Calu3 (cell line): ENCODE results near the gene RABGAP1L. TPM values are rescaled to one million over a fixed set of nuclear protein-coding genes. Genes with fewer than 3 reads are reported as not detected.
A peak's percentile ranks its signal among the peaks of the same experiment; 100 is the strongest.
"Not testable (repeated sequence)": the region's sequence is repeated elsewhere in the genome, so short reads cannot be mapped to it uniquely, and the experiment has no call there.

Experiments
- BruUV-seq: library from RNA; stranded (reverse); fragments of 400-500 nt; replicated peaks from 2 replicates; lab custom pipeline; 2021; lab: Mats Ljungman, UMichigan
- CTCF ChIA-PET: fragments of 300-600 bp; sonication (Branson Sonifier 250); formaldehyde crosslinking; loops from one replicate; lab custom pipeline; 2022; ENCODE audit warnings: antibody characterized with exemption; lab: Charles Lee
- DNase-seq: peaks from one replicate; pipeline ENCODE4 v3.0.0; 2022
- H3K27ac Mint-ChIP-seq: one replicate; pipeline ENCODE4 v1.8.0; 2022; ENCODE audit warnings: mixed read lengths; ENCODE audit not compliant: unreplicated experiment
- H3K27me3 Mint-ChIP-seq: one replicate; pipeline ENCODE4 v1.8.0; 2022; ENCODE audit warnings: mixed read lengths; ENCODE audit not compliant: unreplicated experiment
- H3K36me3 Mint-ChIP-seq: one replicate; pipeline ENCODE4 v1.8.0; 2022; ENCODE audit warnings: mild to moderate bottlenecking, moderate library complexity, mixed read lengths; ENCODE audit not compliant: insufficient read depth, unreplicated experiment
- H3K4me1 Mint-ChIP-seq: one replicate; pipeline ENCODE4 v1.8.0; 2022; ENCODE audit warnings: mild to moderate bottlenecking, low read depth, mixed read lengths; ENCODE audit not compliant: unreplicated experiment
- H3K4me3 Mint-ChIP-seq: one replicate; pipeline ENCODE4 v1.8.0; 2022; ENCODE audit warnings: mild to moderate bottlenecking, low read depth, moderate library complexity, mixed read lengths; ENCODE audit not compliant: unreplicated experiment
- H3K9me3 Mint-ChIP-seq: one replicate; pipeline ENCODE4 v1.8.0; 2022; ENCODE audit warnings: low read depth, mixed read lengths; ENCODE audit not compliant: unreplicated experiment
- intact Hi-C: fragments of 100-400 bp; cut with micrococcal nuclease; formaldehyde crosslinking; loops from one replicate; pipeline ENCODE4 v1.10.0; 2022; ENCODE audit not compliant: unreplicated experiment
- total RNA-seq: library from RNA; stranded (reverse); gene quantifications from 2 replicates; pipeline ENCODE4 v1.2.3, GENCODE V29; 2022
- TF ChIP-seq, protein P1 (sequence below): fragments of 200-600 bp; IDR thresholded peaks from one replicate; pipeline ENCODE4 v1.8.0; 2022; ENCODE audit warnings: antibody characterized with exemption; ENCODE audit not compliant: unreplicated experiment

The RABGAP1L gene
- total RNA-seq, 1 experiment from 2014 or later, result 135 TPM

- Mint-ChIP-seq H3K4me3 (no peak overlapping the region), H3K9me3 (peaks cover 7% of the 10 kb centered on the region), H3K36me3 (no peaks in the 10 kb centered on the region), H3K27ac (no peak overlapping the region), H3K27me3 (no peaks in the 10 kb centered on the region), H3K4me1 (no peaks in the 10 kb centered on the region)
- DNase-seq, result no peak
- intact Hi-C loops, result no loop called here
- no TSS peak for BruUV-seq
- CTCF ChIA-PET, result interaction anchor here (0.6 kb wide), 1 partner anchor 56 kb away, joined by 4 read pairs; no protein-coding TSS in a partner anchor
- TF ChIP-seq, protein P1, sequence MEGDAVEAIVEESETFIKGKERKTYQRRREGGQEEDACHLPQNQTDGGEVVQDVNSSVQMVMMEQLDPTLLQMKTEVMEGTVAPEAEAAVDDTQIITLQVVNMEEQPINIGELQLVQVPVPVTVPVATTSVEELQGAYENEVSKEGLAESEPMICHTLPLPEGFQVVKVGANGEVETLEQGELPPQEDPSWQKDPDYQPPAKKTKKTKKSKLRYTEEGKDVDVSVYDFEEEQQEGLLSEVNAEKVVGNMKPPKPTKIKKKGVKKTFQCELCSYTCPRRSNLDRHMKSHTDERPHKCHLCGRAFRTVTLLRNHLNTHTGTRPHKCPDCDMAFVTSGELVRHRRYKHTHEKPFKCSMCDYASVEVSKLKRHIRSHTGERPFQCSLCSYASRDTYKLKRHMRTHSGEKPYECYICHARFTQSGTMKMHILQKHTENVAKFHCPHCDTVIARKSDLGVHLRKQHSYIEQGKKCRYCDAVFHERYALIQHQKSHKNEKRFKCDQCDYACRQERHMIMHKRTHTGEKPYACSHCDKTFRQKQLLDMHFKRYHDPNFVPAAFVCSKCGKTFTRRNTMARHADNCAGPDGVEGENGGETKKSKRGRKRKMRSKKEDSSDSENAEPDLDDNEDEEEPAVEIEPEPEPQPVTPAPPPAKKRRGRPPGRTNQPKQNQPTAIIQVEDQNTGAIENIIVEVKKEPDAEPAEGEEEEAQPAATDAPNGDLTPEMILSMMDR, result no peak
These were observed 16.5 kb upstream of the RABGAP1L start for GRCh38 chr1:174142836-174143235.

DNA sequence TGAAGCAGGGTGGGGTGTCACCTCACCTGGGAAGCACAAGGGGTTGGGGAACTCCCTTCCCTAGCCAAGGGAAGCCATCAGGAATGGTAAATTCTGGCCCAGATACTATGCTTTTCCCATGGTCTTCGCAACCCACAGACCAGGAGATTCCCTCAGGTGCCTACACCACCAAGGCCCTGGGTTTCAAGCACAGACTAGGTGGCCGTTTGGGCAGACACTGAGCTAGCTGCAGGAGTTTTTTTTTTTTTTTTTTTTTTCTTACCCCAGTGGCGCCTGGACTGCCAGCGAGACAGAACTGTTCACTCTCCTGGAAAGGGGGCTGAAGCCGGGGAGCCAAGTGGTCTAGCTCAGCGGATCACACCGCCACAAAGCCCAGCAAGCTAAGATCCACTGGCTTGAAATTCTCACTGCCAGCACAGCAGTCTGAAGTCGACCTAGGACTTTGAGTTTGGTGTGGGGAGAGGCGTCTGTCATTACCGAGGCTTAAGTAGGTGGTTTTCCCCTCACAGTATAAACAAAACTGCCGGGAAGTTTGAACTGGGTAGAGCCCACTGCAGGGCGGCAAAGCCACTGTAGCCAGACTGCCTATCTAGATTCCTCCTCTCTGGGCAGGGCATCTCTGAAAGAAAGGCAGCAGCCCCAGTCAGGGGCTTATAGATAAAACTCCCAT, 15.5 kb upstream of the RABGAP1L start:
- DNase-seq, result peak; percentile 21
- H3K4me3 Mint-ChIP-seq, H3K27ac Mint-ChIP-seq, H3K9me3 Mint-ChIP-seq, H3K4me1 Mint-ChIP-seq, BruUV-seq, H3K36me3 Mint-ChIP-seq, intact Hi-C loops, H3K27me3 Mint-ChIP-seq: not testable (repeated sequence)
- CTCF ChIA-PET, result interaction anchor here (0.6 kb wide), 2 partner anchors 57 to 116 kb away, joined by 3 to 4 read pairs; no protein-coding TSS in a partner anchor

- H3K4me1 Mint-ChIP-seq, H3K4me3 Mint-ChIP-seq, intact Hi-C loops, H3K9me3 Mint-ChIP-seq, BruUV-seq, DNase-seq, H3K36me3 Mint-ChIP-seq, H3K27ac Mint-ChIP-seq, H3K27me3 Mint-ChIP-seq: not testable (repeated sequence)
- CTCF ChIA-PET, result interaction anchor here (0.6 kb wide), 1 partner anchor 117 kb away, joined by 3 read pairs; no protein-coding TSS in a partner anchor
These were observed 14.9 kb upstream of the RABGAP1L start for GRCh38 chr1:174144397-174144783.

DNA sequence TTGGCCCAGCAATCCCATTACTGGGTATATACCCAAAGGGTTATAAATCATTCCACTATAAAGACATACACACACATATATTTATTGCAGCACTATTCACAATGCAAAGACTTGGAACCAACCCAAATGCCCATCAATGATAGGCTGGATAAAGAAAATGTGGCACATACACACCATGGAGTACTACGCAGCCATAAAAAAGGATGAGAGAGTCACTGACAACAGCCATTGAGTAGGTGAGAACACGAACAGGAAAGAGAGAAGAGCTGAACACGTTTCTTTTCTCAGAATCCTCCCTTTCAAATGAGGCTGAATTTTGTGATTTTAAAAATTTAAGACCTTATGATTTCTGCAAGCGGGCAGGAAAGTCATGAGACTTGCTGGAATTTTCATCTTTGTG, 10.1 kb upstream of the RABGAP1L start:
- Mint-ChIP-seq H3K4me3 (no peak overlapping the region), H3K36me3 (no peaks in the 10 kb centered on the region), H3K27ac (no peak overlapping the region), H3K27me3 (no peaks in the 10 kb centered on the region), H3K9me3 (peaks cover 5% of the 10 kb centered on the region), H3K4me1 (peaks cover 10% of the 10 kb centered on the region)
- TF ChIP-seq, protein P1, result no peak
- DNase-seq, result no peak
- CTCF ChIA-PET, result no interaction called here
- intact Hi-C loops, result no loop called here
- BruUV-seq, result no TSS peak

DNA sequence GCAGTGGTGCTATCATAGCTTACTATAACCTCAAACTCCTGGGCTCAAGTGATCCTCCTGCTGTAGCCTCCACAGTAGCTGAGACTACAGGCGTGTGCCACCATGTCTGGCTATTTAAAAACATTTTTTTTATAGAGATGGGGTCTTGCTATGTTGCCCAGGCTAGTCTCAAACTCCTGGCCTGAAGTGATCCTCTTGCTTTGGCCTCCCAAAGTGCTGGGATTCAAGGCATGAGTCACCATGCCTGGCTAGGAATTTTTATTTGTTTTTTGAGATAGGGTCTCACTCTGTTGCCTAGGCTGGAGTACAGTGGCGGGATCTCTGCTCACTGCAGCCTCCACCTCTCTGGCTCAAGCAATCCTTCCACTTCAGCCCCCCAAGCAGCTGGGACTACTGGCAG, 8.8 kb upstream of the RABGAP1L start:
- no peaks in the 10 kb centered on the region for H3K27me3 Mint-ChIP-seq
- no peak overlapping the region for H3K27ac Mint-ChIP-seq
- H3K9me3 Mint-ChIP-seq, result peaks cover 5% of the 10 kb centered on the region
- TF ChIP-seq, protein P1, result no peak
- H3K4me1 Mint-ChIP-seq, result peaks cover 10% of the 10 kb centered on the region
- intact Hi-C loops, result loop anchor here (10.0 kb wide), 1 partner anchor 126 kb away; the partner anchor contains the start of gene RC3H1
- no peak for DNase-seq
- BruUV-seq, result no TSS peak
- H3K4me3 Mint-ChIP-seq, result no peak overlapping the region
- no peaks in the 10 kb centered on the region for H3K36me3 Mint-ChIP-seq
- CTCF ChIA-PET, result no interaction called here
